Brain pericyte (primary cell): ENCODE data around the gene PCNX3.

Experiments
- DNase-seq: peaks from one replicate; pipeline ENCODE4 v3.0.0-alpha.2; 2012; ENCODE audit warnings: low read depth, low spot score

PCNX3 gene

DNA sequence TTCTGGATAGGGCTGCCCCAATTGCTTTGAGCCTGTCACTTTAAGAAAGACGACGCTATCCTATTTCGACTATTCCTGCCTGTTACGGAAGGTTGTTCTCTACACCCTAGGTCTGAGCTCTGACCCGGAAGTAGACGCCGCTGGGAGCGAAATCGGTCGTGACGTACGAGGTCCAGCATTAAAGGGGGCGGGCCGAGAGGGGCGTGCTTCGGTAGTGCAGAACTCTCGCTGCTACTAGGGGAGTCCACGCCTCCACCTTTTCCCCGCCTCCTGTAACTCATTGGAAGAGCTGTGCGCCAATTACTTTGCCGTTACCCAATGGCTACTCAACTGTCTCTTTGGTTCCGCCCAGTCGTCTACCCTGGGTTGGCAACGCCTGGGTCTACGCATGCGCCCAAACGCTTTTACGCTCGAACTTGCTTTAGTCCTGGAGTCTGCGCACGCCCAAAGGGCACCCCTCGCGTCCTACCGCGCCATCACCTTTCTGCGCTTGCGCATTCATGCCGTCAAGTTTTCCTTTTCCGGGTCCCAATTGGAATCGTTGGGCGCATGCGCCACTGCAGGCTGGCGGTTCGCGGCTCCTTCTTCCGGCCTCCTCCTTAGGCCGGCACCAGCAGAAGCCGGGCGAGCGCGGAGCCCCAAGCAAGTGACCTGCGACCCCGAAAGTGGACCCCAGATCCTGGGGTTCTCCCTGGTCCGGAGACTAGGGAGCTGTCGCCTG is at the start of gene PCNX3:
Gene PCNX3 (plus strand): TSS at position 548 of the 721 bp plus-strand sequence. CDS start 536 bp downstream, outside the sequence.
- peak; percentile 100 for DNase-seq

DNA sequence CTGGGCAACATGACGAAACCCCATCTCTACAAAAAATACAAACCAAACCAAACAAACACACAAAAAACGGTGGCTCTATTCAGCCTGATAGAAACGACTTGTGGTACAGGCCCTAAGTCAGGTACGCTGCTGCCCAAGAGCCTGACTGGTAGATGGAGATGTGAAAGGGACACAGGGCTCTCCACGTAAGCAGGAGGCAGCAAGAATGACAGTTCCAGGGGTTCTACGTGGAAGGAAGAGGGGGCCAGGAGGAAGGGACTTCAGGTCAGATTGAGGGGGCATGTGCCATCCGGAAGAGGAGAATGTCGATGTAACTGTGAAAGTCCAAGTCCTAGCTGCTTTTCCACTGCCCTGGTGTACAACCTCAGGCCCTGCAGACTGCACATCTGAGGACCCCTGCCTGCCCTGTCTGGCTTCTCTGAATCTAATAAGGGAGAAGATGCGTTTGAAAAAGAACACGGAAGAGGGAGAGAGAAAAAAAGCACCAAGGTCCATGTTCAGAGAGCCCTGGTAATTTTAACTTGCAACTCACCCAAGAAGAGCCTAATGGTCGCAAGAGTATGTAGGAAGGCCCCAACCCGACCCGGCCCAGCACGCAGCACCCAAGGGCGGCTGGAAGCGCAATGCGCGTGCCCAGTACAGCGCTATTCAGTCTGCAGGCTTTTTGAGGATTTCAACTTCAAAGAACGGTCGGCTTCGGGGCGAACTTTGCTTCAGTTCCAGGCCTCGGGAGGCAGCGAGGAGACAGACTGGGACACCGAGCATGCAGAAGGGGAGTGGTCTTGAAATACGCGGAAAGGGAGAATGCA is 46.2 kb upstream of the PCNX3 start:
- DNase-seq = no peak

DNA sequence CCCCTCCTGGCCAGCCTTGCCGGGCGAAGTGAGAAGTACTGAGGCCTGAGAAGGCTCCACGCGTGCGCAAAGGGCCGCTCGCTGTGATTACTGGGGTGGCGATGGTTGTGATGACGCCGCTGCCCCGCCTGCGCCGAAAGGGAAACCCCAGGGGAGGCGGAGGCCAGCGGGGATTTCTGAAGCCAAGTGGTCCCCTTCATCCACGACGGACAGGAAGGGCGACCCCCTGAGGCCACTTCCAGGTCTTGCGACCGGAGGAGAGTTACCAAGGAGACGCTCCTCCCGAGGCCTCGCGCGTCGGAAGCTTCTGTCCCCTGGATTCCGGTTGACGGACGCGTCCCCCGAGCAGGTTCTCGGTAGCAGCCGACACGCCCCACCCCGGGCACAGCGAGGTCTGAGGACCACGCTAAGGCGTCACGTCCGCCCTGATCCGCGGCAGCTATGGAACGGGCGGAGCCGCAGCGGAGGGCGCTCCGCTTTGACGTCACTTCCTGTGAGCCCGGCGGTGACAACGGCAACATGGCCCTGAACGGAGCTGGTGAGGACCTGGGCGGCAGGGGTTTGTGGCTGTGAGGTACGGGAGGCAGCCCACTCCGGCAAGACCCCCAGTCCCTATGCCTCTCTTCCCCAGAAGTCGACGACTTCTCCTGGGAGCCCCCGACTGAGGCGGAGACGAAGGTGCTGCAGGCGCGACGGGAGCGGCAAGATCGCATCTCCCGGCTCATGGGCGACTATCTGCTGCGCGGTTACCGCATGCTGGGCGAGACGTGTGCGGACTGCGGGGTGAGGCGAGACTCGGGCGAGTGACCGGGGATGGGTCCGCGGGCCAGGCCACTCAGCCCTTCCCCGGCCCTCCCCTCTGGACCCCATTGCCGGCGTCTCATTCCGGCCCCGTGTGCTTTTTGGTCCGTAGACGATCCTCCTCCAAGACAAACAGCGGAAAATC is 45.3 kb upstream of the PCNX3 start, which contains the start of gene ZNRD2:
Gene ZNRD2 (plus strand): TSS at position 505 of the 946 bp plus-strand sequence. CDS start 15 bp downstream, at position 520.
- DNase-seq = peak; percentile 89

DNA sequence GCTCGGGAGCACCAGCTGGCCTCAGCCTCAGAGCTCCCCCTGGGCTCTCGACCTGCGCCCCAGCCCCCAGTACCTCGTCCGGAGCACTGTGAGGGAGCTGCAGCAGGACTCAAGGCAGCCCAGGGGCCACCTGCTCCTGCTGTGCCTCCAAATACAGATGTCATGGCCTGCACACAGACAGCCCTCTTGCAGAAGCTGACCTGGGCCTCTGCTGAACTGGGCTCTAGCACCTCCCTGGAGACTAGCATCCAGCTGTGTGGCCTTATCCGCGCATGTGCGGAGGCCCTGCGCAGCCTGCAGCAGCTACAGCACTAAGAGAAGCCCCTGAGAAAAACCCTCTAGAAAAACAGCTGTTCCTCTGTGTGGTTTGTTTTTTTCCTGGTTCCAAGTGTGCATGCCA is 44.2 kb upstream of the PCNX3 start:
- DNase-seq = no peak

DNA sequence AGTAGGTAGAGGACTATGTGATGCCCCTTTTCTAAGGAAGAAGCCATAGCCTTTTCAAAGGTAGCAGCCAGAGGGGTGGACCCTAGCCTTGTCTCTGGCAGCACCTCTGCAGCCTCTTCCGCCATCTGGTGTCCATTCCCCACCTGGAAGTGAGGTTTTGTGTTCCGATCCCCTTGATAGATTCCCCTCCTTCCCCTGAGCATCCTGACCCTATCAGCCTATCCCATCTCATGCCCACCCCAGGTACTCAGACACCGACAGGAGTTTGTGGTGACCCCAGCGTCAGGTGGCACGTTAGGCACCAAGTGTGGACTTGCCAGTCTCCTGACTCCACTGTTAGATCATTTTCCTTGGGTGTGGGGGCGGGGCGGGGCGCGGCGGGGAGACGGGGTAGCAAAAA is 43.6 kb upstream of the PCNX3 start:
- no peak for DNase-seq

DNA sequence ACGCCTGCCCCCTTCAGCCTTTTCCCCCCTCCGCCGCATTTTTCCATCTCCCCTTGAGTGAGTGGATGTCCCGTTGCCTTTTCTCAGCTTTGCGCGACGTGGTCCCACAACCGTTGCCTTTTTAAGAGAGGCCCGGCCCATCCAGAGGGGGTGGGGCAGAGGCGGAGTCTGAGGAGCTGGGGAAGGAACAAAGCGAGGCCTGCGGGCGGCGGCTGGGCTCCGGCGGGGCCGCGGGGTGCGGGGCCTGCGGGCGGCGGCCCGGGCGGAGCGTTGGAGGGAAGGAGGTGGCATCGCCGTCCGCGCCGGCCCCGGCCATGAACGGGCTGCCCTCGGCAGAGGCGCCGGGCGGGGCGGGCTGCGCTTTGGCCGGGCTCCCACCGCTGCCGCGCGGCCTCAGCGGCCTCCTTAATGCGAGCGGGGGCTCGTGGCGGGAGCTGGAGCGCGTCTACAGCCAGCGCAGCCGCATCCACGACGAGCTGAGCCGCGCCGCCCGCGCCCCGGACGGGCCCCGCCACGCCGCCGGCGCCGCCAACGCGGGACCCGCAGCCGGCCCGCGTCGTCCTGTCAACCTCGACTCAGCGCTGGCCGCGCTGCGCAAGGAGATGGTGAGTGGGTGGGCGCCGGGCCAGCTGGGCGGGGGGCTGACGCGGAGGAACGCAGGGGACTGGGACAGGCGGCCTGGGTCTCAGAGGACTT is 43.1 kb upstream of the PCNX3 start, which contains the start of gene FAM89B:
Gene FAM89B (plus strand): TSS at position 183 of the 696 bp plus-strand sequence. CDS start 132 bp downstream, at position 315.
- no peak for DNase-seq

DNA sequence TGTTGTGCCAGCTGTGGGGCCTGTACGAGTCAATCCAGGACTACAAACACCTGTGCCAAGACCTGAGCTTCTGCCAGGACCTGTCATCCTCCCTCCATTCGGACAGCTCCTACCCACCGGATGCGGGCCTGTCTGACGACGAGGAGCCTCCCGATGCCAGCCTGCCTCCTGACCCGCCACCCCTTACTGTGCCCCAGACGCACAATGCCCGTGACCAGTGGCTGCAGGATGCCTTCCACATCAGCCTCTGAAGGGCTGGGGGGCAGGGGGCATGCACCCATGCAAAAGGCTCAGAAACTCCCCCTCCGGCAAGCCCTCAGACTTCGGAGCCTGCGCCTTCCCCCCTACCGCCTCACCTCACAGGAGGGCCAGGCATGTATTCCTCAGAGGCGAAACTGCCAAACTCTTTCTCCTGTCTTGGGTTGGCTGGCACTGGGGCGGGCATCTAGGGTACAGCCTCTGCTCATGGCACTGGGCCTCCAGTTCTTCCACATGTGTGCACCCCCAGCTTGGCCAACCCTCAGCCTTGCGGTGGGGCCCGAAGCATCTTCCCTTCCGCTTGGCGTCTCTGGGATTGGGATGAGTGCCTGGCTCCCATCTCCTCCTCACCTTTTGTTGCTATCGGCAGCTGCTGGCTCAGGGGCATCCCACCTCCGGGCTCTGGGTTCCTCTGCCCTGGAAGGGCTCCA is 42.0 kb upstream of the PCNX3 start:
- no peak for DNase-seq

DNA sequence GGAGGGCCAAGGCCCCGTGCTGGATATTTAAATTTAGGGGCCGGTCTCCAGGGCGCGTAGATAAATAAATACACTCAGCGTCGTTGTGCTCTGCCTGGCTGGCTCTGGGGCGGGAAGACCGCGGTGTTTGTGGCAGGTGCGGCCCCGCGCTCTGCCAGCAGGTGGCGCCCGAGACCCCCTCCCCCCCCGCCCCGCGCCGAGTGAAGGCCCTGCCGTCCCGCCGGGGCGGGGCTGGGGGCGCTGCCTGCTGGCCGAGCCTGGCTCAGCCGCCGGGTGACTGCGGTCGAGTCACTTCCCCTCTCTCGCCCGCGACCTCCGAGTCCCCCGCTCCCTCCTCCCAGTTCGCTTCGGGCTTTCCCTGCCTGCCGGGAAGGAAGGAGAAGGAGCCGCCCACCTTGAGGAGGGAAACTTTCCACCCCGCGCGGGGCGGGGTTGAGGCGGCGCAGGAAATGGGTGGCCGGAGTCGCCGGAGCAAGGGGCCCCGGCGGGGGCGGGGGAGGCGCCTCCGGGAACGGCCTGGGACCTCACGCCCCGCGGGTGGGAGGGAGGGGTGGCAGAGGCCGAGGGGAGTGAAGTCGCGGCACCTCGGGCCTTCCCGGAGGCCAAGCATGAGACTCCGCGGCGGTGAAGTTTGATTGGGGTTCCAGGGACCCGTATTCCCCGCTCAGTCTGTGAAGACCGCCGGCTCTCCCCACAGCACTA is 41.3 kb upstream of the PCNX3 start:
- DNase-seq = peak; percentile 67

DNA sequence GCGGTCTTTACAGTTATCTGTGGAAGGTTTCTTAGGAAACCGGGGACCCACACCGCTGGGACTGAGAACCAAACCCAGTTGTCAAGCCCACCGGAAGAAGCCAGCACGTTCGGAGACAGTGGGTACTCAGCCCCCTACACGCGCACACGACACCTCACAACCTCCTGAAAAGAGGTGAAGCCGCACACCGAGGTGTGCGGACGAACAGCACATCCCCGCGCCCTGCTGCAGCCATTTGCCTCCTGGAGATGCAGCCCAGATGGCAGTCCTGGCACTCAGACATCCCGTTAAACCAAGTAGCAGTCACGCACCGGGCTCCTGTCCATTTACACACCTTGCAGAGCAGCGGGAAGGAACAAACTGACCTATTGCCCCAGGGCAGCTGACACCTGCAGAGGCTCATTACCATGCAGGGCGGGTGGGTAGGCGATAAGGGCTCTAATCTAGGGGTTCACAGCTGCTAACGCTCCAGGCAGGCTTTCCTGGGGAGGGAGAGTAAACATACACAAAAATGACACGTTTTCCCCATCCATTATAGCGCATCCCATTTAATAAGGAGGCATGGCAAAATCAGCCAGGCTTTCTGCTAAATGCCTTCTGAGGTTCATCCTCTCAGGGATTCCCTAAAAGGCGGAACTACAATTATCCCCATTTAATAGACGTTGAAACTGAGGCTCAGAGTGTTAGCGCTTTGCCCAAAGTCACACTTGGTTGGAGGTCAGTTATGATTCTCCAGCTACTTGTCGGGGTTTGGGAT is 40.6 kb upstream of the PCNX3 start:
- DNase-seq = no peak

DNA sequence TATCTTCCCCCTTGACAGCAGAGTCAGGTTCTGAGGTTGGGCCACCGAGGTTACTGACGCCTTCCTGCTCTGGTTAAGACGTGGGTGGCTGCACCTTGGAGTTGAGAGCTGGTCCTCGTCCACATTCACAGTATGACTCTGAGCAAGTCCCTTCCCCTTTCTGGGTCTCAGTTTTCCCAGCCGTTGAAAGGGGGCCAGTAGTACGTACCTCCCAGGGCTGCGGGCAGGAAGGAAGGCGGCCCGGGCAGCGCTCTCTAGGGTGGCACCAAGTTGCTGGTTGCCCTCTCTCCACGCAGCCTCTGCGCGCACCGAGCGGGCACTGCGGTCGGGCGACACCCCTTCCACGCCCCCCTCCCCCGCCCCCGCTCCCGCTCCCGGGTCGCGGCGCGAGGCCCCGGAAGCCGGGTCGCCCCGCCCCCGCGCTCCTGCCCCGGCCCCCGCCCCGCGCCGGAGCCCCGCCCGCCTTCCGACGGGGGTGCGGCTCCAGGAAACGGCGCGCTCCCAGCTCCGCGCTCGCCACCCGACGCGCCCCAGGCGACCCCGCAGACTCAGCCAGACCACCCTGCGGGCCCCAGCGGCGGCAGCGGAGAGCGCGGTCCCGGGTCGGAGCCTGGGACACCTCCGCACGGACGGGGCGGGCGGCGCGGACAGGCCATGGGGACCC is 39.9 kb upstream of the PCNX3 start, which contains the start of gene EHBP1L1:
Gene EHBP1L1 (plus strand): TSS at position 486 of the 664 bp plus-strand sequence. CDS start 250 bp downstream, outside the sequence.
- DNase-seq = no peak

DNA sequence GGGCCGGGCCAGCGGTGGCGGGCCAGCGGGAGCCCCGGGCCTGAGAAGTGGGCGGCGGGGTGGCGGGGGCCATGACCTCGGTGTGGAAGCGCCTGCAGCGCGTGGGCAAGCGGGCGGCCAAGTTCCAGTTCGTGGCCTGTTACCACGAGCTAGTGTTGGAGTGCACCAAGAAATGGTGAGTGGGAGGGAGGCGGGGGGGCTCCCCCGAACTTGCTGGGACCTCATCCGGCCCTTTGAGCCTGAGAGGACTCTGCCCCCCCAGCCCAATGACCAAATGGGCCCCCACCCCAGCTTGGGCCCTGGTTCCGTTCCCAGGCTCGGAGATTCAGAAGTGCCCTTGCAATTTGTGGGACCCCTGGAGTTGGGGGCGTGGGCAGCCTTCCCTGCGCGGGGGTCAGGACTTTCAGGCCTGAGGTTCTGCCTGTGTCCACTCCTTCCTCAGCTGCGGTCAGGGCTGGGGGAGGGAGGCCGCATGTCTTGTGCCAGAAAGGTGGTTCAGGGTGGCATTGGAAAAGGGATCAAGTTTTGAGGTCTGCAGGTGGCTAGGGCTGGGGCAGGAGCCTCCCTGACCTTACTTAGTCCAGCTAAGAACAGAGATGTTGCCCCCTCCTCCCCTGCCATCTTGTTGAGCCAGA is 39.2 kb upstream of the PCNX3 start:
- DNase-seq = no peak

DNA sequence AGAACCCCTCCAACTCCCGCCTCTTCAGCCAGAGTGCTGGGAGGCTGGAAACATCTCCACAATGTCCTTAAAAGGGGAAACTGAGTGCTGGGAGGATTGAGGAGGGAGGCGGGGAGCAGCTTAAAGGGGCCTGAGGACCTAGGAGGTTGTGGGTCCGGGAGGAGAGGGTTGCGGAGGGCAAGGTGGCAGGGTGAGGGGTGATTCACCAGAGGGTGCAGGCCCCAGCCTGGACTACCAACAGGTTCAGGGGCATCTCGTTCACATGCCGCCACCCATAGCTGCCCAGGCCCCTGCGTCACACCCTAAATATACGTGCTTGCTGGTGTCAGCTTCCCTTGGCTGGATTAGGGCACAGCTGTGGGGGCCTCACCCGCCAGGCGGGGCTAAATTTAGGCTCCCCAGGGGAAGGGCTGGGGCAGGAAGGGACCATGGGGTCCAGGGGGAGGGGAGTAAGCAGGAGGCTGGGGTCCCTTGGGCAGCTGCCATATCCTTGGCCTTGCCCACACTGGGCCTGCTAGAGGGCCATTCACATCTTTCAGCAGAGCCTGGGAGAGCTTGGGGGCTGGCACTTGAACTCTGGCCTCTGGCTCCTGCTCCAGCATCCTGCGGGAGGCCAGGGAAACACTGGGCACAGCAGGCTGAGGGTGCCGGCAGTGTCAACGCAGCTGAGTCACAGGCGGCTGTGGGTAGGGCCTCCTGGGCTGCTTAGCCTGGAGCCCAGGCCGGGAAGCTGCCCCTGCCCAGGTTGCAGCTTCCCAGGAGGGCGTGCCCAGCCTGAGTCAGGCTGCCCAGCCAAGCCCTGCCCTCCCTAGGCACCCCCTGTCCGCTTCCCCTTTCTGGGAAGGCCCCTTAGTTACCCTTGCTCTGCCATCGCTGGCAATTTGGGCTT is 38.5 kb upstream of the PCNX3 start:
- peak; percentile 74 for DNase-seq

DNA sequence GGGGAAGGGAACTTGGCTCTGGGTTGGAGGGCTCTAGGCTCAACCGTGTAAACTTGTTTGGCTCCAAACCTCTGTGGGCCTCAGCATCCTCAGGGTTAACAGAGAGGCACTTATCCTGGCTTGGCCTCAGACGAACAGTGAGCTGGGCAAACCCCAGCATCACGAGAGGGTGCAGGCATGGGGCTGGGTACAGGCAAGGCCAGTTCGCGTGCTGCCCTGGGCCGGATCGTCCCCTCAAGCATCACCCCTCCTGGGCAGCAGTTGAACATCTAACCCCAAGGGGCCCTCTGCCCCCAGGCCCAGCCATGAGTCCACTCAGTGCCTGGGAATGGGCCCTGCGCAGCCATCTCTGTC is 37.8 kb upstream of the PCNX3 start:
- DNase-seq = no peak

DNA sequence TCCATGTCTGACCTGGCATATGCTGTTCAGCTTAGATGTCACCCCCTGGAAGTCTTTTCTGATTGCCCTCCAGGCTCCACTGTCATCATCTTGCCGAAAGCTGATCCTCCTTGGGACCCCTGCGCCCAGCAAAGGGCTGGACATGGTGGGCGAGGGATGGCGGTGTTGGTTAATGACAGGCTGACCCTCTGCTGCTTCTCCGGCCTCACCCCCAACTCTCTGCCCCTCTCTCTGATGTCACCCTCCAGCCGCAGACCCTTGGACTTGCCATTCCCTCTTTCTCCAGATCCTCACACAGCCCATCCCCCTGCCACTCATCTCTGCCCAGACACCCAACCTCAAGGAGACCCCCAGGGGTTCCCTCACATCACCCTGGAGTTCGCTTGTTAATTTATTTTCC is 37.4 kb upstream of the PCNX3 start:
- DNase-seq = no peak

DNA sequence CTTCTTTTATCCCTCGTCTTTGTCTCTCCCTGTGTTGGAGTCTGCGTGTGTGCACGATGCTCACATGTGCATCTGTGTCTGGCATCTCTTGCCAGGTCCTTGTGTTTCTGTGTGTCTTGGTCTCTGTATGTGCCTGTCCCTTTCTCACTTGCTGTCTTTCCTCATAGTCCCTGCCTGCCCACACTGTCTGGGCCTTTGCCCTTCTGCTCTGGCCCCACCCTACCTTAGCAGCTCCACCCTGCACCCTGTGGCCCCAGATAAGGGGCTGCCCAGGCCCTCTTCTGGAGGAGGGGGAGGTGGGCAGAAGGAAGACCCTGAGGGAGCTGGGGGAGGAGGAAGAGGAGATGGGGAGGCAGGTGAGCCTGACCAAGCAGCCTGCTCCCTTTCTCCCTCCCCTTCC is 36.9 kb upstream of the PCNX3 start:
- DNase-seq = no peak

DNA sequence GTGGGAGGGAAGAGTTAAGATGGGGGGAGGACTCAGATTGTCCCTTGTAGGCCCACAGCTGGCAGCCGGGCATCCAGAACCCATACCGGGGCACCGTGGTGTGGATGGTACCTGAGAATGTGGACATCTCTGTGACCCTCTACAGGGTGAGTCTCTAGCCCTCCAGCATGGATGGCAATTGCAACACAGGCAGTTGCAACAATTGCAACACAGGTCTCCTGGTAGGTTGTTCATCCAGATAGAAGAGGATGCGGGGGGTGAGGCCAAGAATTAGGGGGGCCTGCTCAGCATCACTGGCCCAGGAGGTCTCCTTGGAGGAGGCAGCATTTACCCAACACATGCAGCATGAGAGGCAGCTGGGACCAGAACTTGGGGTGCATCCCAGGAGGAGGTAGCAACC is 36.3 kb upstream of the PCNX3 start:
- DNase-seq = no peak
